Ovary (tissue), 3 donors: Measurements from ENCODE around the gene GRID2.

Experiments
- CTCF ChIP-seq, 3 donors: fragments of 450-650 bp in 2 of 3; fragments of 200-600 bp in 1 of 3; IDR thresholded peaks; one replicate each; pipeline versions ENCODE4 v1.5.1 to v1.8.0; 2016 to 2022; ENCODE audit warnings: antibody characterized with exemption in 3 of 3, mild to moderate bottlenecking in 1 of 3
- POLR2A ChIP-seq: fragments of 450-650 bp; IDR thresholded peaks from one replicate; pipeline ENCODE4 v1.6.1; 2017; ENCODE audit warnings: antibody characterized with exemption, mild to moderate bottlenecking, moderate library complexity
- donor health status: DM: no; HTN: no; CAD: no.

GRCh38 chr4:93451954-93452353 lies 1148.2 kb downstream of the GRID2 start:
- TF ChIP-seq CTCF (IDR thresholded peaks at IDR 0.05) (no peak), POLR2A (no peak)
